H1 (cell line): ENCODE results near the gene NME7. TPM values are rescaled to one million over a fixed set of nuclear protein-coding genes. Genes with fewer than 3 reads are reported as not detected.

Experiments used
- GABPA ChIP-seq: IDR thresholded peaks from 2 replicates; pipeline ENCODE4 v1.6.1; 2011; ENCODE audit warnings: mild to moderate bottlenecking, low read length, moderate library complexity, borderline replicate concordance; ENCODE audit not compliant: insufficient read depth
- GTF2F1 ChIP-seq: IDR thresholded peaks from 2 replicates; pipeline ENCODE4 v1.6.1; 2012; ENCODE audit warnings: low read depth, low read length, improper control_type of control experiment, borderline replicate concordance
- POLR2AphosphoS5 ChIP-seq: IDR thresholded peaks from 2 replicates; pipeline ENCODE4 v1.6.1; 2011; ENCODE audit warnings: low read depth, low read length
- RBBP5 ChIP-seq: IDR thresholded peaks from 2 replicates; pipeline ENCODE4 v1.7.1; 2012; ENCODE audit warnings: low read depth, mild to moderate bottlenecking, inconsistent platforms, low read length, moderate library complexity, borderline replicate concordance
- TAF7 ChIP-seq: optimal IDR thresholded peaks from 2 replicates; pipeline ENCODE3; 2011; ENCODE audit warnings: low read depth, mild to moderate bottlenecking, inconsistent platforms, low read length, moderate library complexity, borderline replicate concordance
- polyA plus RNA-seq, 7 experiments: library from polyadenylated mRNA; depleted of rRNA in 3 of 7; stranded (reverse) in 5 of 7; unstranded in 2 of 7; fragments of >200 nt in 5 of 7; fragments of 200-250 nt in 2 of 7; gene quantifications; 1 replicate in 5 of 7; 2 replicates in 1 of 7; 4 replicates in 1 of 7; pipeline versions ENCODE4 v1.2.1 to v1.2.3, GENCODE V29; 2011 to 2013; ENCODE audit warnings: missing spikeins in 2 of 7, mixed read lengths in 2 of 7
- total RNA-seq: library from RNA; stranded (reverse); fragmentation: NEBNext Ultra II Directional; extraction: Animal tissue kit (Norgen Biotek cat#: 25700); gene quantifications from 2 replicates; pipeline ENCODE4 v1.2.1, GENCODE V29; 2021

Gene NME7
- total and polyA plus RNA-seq, 2 of the 8 experiments (the other 6 are each of a cell fraction or from before 2014, with no cell fraction given): 11.6 to 28.5 TPM

DNA sequence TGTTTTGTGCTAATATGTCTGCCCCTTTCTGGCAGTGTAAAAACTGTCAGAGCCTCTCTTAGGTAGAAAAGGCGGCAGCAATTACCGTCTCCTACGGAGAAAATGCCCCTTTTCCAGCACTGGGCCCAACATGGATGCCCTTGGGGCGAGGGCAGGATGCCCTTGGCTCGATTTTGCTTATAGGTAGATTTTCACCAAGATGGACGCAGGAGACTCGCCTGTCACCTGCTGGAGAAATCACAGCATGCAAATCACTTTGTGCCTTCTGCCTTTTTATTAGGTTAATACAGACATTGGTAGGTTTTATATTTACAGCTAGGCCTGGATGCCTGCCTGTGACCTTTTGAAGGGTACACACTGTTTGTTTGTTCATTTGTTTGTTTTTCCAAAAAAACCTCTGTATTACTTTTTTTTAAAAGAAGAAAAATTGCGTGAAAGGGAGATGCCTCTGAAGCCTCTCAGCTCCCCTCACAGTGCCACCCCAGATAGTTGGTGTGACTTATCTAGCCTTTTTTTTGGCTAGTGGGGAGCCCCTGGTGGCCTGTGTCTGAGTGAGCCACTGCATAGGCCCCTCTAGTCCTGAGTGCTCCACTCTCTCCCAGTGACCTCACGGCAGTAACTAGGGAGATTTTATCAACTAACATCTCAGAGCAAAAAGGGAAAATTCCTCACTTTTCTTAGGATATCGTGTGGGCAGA is 258.6 kb downstream of the NME7 start (continued):
- TF ChIP-seq RBBP5: no peak
- TF ChIP-seq GTF2F1: no peak
- no peak for TF ChIP-seq POLR2AphosphoS5
- no peak for TF ChIP-seq GABPA
- TF ChIP-seq TAF7: no peak
